Endothelial cell of hepatic sinusoid (primary cell): Measurements from ENCODE around the gene NCBP1.
"Not testable (repeated sequence)": the region's sequence is repeated elsewhere in the genome, so short reads cannot be mapped to it uniquely, and the experiment has no call there.

Source experiments
- in situ Hi-C: cut with HindIII; loops from 2 replicates; pipeline ENCODE4 v1.10.0; 2017; ENCODE audit warnings: low sequenced_read_pairs

NCBP1 gene

DNA sequence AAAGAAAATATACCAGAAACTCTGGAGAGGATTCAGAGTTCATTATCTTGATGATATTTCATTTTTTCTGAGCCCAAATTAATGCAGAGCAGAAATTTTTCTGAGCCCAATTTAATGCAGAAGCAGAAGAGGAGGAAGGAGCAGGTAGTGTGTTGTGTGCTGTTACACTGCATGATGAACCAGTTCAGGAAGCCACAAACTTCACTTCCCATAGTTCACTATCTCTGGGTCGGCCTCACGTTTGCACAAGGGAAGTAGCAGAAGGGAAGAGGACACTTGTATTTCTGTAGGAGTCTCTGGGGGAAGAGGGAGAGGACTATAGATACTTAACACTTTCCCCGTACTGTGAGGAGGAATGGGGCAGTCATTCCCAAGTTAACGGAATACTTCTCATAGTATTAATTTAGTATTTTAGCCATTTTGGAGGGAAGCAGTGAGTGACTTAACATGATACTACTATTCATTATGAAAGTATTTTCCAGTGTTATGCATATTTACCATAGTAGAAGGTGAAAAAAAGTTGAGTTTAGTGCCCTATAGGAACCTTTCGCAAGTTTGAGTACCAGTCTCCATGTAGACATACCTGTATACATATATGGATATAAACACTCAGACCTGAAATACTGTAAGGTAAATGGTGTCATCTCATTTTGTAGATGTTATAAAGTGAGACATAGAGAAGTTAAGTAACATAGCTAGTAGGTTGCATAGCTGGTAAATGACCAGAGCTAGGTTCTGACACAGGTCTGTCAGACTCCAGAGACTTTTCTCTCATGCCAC lies 33.5 kb downstream of the NCBP1 start:
- in situ Hi-C loops: no loop called here

DNA sequence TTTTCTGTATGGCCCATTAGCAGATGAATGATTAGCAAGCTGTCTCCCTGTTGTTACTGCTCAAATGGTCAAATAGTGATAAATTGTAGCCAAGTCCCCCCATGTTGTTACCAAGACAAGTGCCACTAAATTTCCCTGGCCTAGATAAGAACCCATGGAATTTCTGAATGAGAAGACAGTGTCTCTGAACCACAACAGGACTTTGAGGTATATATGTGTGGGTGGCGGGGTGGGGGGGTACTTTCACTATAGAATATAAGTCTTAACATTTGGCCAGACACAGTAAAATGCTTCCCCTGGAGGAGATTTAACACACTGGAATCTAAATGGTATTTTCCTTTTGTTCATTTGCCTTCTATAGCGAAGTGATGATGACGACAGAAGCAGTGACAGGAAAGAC lies 34.9 kb downstream of the NCBP1 start:
- in situ Hi-C loops: no loop called here

DNA sequence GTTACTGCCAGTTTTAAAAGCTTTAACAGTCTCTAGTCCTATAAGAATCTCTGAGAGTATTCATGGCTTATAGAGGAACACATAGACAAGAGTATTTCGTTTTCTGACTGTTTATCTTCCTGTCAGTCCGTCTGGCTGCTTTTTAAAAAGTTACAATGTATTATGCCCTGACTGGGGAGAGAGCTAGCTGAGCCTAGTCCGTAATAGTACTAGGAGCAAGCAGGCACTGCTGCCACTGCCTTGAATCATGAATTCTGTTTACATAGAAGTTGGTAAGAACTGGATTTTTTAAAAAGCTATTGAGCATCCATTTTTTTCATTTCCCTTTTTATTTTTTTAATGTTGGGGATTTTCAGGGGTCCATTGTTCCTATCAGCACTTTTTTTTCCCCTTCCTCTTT lies 37.0 kb downstream of the NCBP1 start:
- in situ Hi-C loops: no loop called here

- in situ Hi-C loops: no loop called here
These were observed 38.8 kb downstream of the NCBP1 start for GRCh38 chr9:97672403-97672802.

GRCh38 chr9:97673922-97674321 lies 40.3 kb downstream of the NCBP1 start:
- in situ Hi-C loops: no loop called here

- in situ Hi-C loops: no loop called here
These were observed 42.0 kb downstream of the NCBP1 start for GRCh38 chr9:97675655-97676054.

GRCh38 chr9:97682242-97682641 lies 48.6 kb downstream of the NCBP1 start:
- in situ Hi-C loops: no loop called here

DNA sequence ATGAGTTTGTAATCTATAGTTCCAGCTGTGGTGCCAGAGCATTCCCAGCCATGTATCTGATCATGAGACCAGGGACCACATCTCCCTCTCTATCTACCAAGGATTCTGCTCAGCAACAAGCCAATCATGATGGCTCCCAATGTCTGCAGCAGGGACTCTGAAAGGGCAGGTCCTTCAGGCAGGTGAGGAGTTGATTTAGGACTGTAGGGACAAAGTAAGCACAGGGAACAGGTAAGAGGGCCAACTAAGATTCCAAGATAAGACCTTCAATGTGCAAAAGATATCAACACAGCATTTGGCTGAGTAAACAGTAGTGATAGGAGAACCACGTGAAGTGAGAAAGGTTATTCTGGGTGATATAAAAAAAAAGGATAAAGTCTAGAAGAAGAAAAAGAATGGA lies 55.0 kb downstream of the NCBP1 start:
- in situ Hi-C loops: no loop called here

DNA sequence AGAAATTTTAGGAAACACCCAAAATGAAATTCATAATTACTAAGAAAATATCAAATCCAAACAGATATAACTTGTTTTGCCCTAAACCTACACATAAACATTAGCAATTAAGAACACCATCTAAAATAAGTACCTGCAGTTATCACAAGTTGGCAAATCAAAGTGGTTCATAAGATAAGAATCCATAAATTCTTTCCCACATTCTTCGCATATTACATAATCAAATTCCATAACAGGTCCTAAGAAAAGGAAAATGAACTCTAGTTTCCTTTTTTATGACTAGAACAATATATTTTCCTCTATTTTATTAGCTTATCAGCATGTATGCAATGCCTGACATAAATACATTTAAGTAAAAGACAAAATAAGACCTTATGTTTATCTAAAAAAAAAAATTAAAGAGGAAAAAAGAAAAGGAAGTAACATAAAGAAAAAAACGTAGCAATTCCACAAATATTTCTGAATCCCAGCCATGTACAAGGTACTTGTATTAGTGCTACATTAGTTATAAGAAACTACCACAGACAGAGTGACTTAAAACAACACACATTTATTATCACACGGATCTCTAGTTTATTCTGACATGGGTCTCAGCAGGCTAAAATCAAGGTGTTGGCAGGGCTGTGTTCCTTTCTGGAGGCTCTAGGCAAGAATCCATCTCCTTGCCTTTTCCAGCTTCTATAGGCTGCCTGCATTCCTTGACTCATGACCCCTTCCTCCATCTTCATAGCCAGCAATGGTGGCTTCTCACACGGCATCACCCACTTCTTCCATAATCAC lies 56.0 kb downstream of the NCBP1 start:
- in situ Hi-C loops: loop anchor here (5.0 kb wide), 1 partner anchor 82 kb away; no protein-coding TSS in a partner anchor

- in situ Hi-C loops: loop anchor here (5.0 kb wide), 1 partner anchor 87 kb away; no protein-coding TSS in a partner anchor
These were observed 61.1 kb downstream of the NCBP1 start for GRCh38 chr9:97694769-97695168.

- in situ Hi-C loops: no loop called here
These were observed 61.8 kb downstream of the NCBP1 start for GRCh38 chr9:97695390-97695789.

GRCh38 chr9:97695995-97696802 lies 62.6 kb downstream of the NCBP1 start:
- in situ Hi-C loops: no loop called here

GRCh38 chr9:97696803-97697601 lies 63.4 kb downstream of the NCBP1 start, which contains the start of gene XPA:
TSS of gene XPA (minus strand) at chr9:97697340. CDS start at chr9:97697292, 48 bp downstream.
- in situ Hi-C loops: no loop called here

GRCh38 chr9:97697837-97698236 lies 64.2 kb downstream of the NCBP1 start:
- in situ Hi-C loops: no loop called here

DNA sequence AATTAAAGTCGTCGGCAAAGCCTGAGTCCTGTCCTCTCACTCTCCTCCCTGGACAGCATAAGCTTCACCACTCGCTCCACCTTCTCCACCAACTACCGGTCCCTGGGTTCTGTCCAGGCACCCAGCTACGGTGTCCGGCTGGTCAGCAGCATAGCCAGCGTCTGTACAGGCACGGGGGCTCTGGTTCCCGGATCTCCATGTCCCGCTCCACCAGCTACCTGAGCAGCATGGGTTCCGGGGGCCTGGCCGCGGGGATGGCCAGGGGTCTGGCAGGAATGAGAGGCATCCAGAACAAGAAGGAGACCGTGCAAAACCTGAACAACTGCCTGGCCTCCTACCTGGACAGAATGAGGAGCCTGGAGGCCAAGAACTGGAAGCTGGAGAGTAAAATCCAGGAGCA lies 65.2 kb downstream of the NCBP1 start:
- in situ Hi-C loops: no loop called here

GRCh38 chr9:97699281-97699680 lies 65.7 kb downstream of the NCBP1 start:
- in situ Hi-C loops: not testable (repeated sequence)

GRCh38 chr9:97699824-97700223 lies 66.2 kb downstream of the NCBP1 start:
- in situ Hi-C loops: not testable (repeated sequence)

DNA sequence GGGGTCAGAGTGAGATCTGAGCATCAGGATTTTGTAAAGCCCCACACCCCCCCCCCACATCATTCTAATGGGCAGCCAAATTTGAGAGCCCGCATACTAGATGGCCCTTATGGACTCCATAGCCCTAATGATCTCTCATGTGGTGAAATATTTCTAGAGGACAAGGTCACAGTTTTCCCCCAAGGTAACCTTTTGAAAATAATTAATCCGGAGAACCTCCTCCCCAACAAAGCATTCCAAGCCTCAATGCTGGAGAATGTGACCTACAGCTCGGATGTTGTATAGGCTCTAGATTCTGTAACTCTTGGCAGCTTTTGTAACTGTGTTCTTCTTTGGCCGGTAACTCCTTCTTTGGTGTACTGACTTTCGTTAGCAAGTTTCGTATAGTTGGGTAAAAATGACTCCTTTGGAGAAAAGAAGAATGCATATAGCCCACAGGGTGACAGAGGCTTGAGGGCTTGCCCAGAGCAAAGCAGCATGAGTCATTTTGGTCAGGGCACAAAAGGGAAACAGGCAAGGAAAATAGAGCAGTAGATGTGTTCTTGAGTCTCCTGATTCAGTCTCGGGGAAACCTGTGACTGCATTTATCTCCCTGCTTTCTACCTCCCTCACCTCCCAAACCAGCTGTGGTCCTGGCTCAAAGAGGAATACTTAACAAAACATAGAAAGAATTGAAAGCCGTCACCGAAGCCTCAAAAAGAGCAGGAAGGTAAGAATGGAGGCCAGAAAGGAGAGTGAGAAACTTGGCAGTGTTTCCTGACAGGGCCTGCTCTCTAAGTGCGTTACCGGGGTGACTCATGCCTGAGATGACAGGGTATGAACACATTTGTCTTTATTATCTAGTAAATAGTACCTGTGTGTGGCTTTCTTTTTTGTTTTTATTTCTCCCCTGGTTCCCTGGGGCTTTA lies 70.1 kb downstream of the NCBP1 start:
- in situ Hi-C loops: no loop called here

DNA sequence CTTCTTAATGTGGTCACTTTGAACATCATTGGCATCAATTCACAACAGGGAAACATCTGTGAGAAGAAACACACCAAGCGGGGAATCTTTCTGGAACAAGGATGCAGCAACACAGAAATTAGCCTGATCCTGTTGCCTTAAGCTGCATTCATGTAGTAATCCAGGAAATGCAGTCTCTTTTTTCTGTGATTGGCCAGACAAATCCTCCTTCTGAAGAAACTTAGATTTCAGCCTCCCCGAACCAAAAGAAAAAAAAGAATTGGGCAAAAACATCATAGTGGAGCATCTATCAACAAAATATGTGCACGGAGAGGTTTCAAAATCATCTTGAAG lies 70.7 kb downstream of the NCBP1 start:
- in situ Hi-C loops: no loop called here
